Neural crest cell (in vitro differentiated cells): ENCODE measurements around the gene MYT1. TPM values are rescaled to one million over a fixed set of nuclear protein-coding genes. Genes with fewer than 3 reads are reported as not detected.

Experiments
- DNase-seq: peaks from one replicate; pipeline ENCODE4 v3.0.0; 2021; ENCODE audit warnings: low read depth, mixed read lengths, low spot score
- H3K27ac Mint-ChIP-seq: one replicate; pipeline ENCODE4 v1.8.0; 2021; ENCODE audit warnings: mild to moderate bottlenecking, mixed read lengths; ENCODE audit not compliant: unreplicated experiment
- H3K27me3 Mint-ChIP-seq: 2 replicates; pipeline ENCODE4 v1.8.0; 2021; ENCODE audit warnings: low read depth, mild to moderate bottlenecking, mixed read lengths
- H3K36me3 Mint-ChIP-seq: 2 replicates; pipeline ENCODE4 v1.8.0; 2021; ENCODE audit warnings: low read depth, mild to moderate bottlenecking, mixed read lengths
- H3K4me1 Mint-ChIP-seq: 2 replicates; pipeline ENCODE4 v1.8.0; 2021; ENCODE audit warnings: mixed read lengths
- H3K4me3 Mint-ChIP-seq: one replicate; pipeline ENCODE4 v1.8.0; 2021; ENCODE audit warnings: mild to moderate bottlenecking, mixed read lengths
- H3K9me3 Mint-ChIP-seq: 2 replicates; pipeline ENCODE4 v1.8.0; 2021; ENCODE audit warnings: mixed read lengths
- total RNA-seq: library from RNA; stranded (reverse); gene quantifications from 2 replicates; pipeline ENCODE4 v1.2.1, GENCODE V29; 2021
- TF ChIP-seq, protein P1 (sequence below): fragments of 200-600 bp; sonication (generic); conservative IDR thresholded peaks from 2 replicates; pipeline ENCODE4 v1.5.0; 2021; ENCODE audit warnings: antibody characterized with exemption, mild to moderate bottlenecking

MYT1 gene
- total RNA-seq, 1 donor from 2014 or later = 4.3 TPM

DNA sequence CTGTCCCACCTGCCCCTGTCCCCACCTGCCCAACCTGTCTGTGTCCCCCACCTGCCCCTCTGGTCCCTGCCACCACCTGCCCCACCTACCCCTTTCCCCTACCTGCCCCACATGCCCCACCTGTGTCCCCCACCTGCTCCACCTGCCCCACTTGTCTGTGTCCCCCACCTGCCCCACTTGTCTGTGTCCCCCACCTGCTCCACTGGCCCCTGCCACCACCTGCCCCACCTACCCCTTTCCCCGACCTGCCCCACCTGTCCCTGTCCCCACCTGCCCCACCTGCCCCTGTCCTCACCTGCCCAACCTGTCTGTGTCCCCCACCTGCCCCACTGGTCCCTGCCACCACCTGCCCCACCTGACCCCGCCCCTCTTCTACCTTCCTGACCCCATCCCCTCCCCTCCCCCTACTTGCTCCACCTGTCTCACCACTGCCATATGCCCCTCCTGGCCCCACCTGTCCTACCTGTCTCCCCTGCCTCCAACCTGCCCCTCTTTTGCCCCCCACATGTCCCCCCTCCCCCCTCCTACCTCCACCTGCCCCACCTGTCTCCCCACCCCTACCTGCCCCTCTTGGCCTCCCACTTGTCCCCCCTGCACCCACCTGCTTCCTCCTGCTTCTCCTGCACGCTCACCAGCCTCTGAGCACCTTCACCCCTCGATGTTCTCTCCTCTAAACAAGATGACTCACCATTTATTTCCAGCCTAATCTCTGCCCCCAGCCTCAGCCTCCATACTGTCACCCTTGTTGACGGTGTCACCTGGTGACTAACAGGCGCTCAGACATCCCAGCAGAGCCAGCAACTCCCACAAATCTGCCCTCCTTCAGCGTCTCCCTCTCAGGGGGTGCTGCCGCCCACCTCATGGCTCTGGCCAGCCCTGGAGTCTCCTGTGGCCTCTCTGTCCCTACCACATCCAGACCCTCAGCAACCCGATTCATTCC lies 5.6 kb upstream of the MYT1 start:
- H3K27me3 Mint-ChIP-seq = peaks cover 42% of the 10 kb centered on the region
- H3K27ac Mint-ChIP-seq = no peak overlapping the region
- no peaks in the 10 kb centered on the region for H3K9me3 Mint-ChIP-seq
- H3K36me3 Mint-ChIP-seq = no peaks in the 10 kb centered on the region
- DNase-seq = no peak
- TF ChIP-seq, protein P1, sequence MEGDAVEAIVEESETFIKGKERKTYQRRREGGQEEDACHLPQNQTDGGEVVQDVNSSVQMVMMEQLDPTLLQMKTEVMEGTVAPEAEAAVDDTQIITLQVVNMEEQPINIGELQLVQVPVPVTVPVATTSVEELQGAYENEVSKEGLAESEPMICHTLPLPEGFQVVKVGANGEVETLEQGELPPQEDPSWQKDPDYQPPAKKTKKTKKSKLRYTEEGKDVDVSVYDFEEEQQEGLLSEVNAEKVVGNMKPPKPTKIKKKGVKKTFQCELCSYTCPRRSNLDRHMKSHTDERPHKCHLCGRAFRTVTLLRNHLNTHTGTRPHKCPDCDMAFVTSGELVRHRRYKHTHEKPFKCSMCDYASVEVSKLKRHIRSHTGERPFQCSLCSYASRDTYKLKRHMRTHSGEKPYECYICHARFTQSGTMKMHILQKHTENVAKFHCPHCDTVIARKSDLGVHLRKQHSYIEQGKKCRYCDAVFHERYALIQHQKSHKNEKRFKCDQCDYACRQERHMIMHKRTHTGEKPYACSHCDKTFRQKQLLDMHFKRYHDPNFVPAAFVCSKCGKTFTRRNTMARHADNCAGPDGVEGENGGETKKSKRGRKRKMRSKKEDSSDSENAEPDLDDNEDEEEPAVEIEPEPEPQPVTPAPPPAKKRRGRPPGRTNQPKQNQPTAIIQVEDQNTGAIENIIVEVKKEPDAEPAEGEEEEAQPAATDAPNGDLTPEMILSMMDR = no peak
- H3K4me3 Mint-ChIP-seq = peak overlapping the region; percentile 44
- H3K4me1 Mint-ChIP-seq = peaks cover 64% of the 10 kb centered on the region

DNA sequence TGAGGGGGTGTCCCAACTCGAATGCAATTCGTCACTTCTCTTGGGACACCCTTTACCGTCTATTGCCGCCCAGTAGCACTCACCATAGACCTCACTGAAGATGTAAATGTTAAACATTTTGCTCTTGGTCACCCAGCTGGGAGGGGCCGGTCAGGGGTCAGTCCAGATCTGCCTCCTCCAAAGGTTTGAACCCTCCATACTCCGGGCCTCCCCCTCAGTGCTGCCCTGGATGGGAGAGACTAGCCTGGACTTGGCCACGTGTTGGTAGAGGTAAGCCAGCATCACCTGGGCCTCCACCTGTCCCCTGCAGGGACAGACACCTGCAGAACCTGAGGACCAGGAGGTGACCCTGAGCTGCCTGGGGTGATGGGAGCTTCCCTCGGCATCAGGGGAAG lies 5.0 kb upstream of the MYT1 start:
- Mint-ChIP-seq H3K36me3 (no peaks in the 10 kb centered on the region), H3K4me3 (peak overlapping the region; percentile 44), H3K9me3 (no peaks in the 10 kb centered on the region), H3K27me3 (peaks cover 49% of the 10 kb centered on the region), H3K27ac (no peak overlapping the region), H3K4me1 (peaks cover 61% of the 10 kb centered on the region)
- TF ChIP-seq, protein P1 = no peak
- no peak for DNase-seq

DNA sequence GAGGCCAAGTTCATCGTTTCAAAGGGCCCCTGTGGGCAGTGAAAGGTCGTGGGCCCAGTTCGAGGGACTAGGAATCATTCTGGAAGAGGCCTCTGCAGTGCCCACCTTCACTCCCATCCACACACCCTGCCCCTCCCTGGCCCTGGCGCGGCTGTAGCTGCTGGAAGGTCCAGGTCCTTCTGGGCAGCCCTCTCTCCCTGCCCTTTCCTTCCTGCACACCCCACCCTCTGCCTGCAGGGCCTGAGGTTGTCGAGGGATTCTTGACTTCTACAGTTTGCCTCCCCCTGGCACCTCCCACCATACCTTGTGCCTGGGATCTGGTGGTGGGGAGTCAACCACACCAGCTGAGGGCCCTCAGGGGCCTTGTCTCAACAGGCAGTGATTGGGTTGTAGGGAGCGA lies 4.5 kb upstream of the MYT1 start:
- H3K27ac Mint-ChIP-seq = no peak overlapping the region
- no peak overlapping the region for H3K4me3 Mint-ChIP-seq
- DNase-seq = no peak
- TF ChIP-seq, protein P1 = no peak
- no peaks in the 10 kb centered on the region for H3K36me3 Mint-ChIP-seq
- peaks cover 61% of the 10 kb centered on the region for H3K4me1 Mint-ChIP-seq
- no peaks in the 10 kb centered on the region for H3K9me3 Mint-ChIP-seq
- peaks cover 53% of the 10 kb centered on the region for H3K27me3 Mint-ChIP-seq

DNA sequence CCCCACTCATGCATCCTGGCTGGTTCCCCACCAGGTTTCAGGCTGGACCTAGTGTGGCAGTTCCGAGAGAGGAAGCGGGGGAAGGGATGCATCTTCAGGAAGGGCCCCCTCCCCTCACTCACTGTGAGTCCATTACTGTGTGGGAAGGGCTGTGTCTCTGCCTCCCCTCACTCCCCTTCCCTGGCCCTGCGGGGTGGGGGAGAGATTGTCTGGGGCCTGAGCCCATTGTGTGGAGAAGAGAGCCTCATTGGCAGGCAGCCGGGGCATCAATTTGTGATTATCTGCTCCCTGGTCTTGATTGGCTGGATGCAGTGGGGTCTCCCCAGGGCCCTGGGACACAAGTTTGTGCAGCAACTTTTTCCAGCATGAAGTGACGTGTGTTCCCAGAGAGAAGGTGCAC lies 4.1 kb upstream of the MYT1 start:
- Mint-ChIP-seq H3K9me3 (no peaks in the 10 kb centered on the region), H3K27me3 (peaks cover 57% of the 10 kb centered on the region), H3K4me1 (peaks cover 61% of the 10 kb centered on the region), H3K36me3 (no peaks in the 10 kb centered on the region), H3K4me3 (peak overlapping the region; percentile 9), H3K27ac (no peak overlapping the region)
- no peak for DNase-seq
- TF ChIP-seq, protein P1 = no peak

DNA sequence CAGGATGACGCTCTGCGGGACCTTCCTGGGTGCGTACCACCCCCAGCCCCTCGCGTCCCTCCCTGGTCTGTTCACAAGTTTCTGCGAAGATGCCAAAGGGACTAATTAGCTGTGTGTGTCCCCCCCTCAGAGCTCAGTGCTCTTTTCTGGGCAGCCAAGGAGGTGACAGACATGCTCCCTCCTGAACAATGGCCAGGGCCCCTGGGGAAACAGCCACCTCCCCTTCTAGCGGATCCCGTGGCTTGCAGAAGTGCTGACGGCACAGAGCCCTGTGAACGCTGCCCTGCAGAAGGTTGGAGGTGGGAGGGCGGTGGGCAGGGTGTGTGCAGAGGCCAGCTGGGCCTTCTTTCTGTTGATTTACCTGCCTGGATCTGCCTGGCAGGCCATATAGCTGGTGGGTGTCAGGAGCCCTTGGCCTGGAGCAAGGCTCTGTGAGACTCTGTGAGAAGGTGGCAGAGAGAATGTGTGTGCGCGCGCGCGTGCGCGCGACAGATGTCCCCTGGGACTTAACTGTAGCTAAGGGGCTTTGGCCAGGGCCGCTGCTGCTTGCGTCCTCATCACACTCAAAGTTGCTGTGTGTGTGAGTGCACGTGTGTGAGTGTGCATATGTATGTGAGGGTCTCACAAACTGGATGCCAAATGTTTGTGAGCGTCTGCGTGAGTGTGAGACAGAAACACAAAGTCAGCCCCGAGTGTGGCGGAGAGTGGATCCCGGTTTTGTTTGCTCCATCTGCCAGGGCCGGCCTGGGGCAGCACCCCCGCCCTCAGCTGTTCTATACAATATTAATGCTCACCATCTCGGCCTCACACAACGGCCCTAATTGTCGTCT lies 3.5 kb upstream of the MYT1 start:
- Mint-ChIP-seq H3K9me3 (no peaks in the 10 kb centered on the region), H3K4me3 (peak overlapping the region; percentile 56)
- no peak for DNase-seq

More for the DNA sequence above, 3.5 kb upstream of the MYT1 start:
- Mint-ChIP-seq H3K4me1 (peaks cover 56% of the 10 kb centered on the region), H3K36me3 (no peaks in the 10 kb centered on the region), H3K27me3 (peaks cover 64% of the 10 kb centered on the region), H3K27ac (peak overlapping the region; percentile 19)
- TF ChIP-seq, protein P1 = no peak
